CD4-positive, alpha-beta T cell treated with Interleukin-1 beta for 1 hour (primary cell): ENCODE data around the gene VPS26A.

Experiments used
- DNase-seq, 2 donors: peaks; one replicate each; pipeline ENCODE4 v3.0.0-alpha.2; 2020 to 2022

Gene VPS26A

GRCh38 chr10:69179089-69179742, 55.2 kb downstream of the VPS26A start:
- peak in 1 of 2 donors; percentile 50 for DNase-seq

- DNase-seq: peak; percentile 91 to 92
Observed at GRCh38 chr10:69179743-69180524, 56.0 kb downstream of the VPS26A start, which contains the start of gene SUPV3L1. Gene SUPV3L1 (plus strand): TSS chr10:69180234. CDS start chr10:69180292, 58 bp downstream.

DNA sequence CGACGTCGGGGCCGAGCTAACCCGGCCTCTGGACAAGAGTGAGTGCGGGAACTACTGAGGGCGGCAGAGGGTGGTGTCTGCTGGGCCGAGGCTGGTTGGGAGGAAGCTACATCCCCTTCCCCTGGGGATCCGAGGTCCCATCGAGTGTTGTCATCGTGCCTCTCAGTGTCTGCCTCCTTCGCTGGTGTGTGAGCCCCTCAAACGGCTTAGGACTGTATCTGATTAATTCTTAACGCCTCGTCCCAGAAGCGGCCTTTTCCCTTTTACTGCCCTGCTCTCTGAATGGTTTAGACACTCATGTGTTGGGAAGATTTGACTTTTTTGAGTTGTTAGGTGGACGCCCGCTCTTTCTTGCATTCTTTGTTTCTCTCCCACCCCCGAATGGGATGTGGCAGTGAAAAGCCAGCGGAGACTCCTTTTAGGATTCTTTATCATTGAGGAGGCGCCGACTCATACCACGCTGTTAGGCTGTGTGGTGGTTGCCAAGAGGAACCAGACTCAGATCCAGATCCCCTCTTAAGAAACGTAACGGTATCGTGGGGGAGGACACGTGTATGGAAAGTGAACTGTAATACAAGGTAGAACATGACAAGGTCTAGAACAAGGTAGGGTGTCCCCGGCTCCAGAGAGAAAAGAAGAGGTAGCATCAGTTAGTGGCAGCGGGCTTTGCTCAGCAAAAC, 56.7 kb downstream of the VPS26A start:
- peak; percentile 6 to 22 for DNase-seq

- no peak for DNase-seq
Observed at GRCh38 chr10:69181433-69181832, 57.5 kb downstream of the VPS26A start.

DNA sequence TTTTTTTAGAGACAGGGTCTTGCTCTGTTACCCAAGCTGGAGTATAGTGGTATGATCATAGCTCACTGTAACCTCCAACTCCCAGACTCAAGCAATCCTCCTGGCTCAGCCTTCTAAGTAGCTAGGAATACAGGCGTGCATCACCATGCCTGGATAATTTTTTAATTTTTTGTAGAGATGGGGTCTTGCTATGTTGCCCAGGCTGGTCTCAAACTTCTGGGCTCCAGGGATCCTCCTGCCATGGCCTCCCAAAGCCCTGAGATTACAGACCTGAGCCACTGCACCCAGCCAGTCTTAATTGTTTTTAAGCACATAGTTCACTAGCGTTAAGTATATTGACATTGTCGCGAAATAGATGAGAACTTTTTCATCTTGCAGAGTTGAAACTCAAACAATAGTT, 58.0 kb downstream of the VPS26A start:
- no peak for DNase-seq

GRCh38 chr10:69186524-69186923, 62.5 kb downstream of the VPS26A start:
- no peak for DNase-seq

- DNase-seq: no peak
Observed at GRCh38 chr10:69201045-69201444, 77.1 kb downstream of the VPS26A start.

DNA sequence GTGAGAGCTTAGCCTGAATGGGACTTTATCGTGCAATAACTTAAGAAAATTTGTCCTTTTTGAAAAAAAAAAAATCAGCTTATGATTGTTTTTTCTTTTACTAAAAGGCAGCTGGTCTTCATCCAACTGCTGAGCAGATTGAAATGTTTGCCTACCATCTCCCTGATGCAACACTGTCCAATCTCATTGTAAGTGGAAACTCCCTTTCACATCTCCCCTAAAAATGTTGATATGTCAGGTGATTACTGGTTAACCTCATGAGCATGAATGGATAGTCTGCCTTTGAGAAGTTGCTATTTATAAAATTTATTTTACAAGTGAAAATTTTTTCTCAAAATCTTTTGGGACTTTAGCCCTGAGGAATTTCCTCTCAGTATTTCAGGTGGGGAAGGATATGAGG, 78.4 kb downstream of the VPS26A start:
- peak in 1 of 2 donors; percentile 38 for DNase-seq

DNA sequence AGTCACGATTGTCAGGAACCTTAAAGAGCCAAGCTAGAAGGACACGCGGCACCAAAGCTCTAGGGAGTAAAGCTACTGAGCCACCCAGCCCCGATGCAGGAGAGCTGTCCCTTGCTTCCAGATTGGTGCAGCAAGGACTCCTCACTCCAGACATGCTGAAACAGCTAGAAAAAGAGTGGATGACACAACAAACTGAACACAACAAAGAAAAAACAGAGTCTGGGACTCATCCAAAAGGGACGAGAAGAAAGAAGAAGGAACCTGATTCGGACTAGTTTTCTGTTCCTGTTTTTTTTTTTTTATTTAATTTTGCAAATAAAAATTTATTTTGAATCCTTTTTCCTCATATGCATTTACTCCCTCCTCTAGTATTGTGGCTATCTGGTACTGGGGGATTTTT, 84.8 kb downstream of the VPS26A start:
- no peak for DNase-seq

DNA sequence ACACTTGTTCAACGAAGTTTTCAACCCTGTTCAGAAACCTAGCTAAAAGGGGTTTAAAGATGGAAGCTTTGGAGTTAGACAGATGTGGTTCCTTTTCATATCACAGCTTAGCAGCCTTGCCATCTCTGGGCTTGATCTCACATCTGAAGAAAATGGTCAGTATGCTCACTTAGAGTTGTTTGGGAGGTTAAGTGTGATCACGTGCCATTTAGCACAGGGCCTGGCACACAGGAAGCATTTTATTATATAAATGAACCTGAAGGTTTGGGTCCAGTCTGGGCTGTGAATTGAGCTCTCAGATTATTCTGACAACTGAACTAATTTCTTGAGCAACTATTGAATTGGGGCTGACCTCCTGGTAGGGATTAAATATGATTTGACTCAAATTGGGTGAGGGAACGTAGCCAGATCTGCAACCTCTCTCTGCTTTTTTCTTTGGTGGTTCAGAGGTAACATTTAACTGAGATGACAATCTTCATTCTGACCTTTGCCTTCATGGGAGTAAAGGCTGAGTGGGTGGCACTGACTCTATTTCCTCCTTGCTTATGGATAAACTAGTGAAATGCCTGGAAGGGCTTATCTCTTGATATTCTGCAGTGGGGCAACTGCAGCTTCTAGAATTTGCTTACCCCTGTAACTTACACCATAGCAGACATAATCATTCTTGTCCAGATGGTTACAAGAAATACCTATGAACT, 86.0 kb downstream of the VPS26A start:
- no peak for DNase-seq

- no peak for DNase-seq
Observed at GRCh38 chr10:69211104-69211503, 87.1 kb downstream of the VPS26A start.

DNA sequence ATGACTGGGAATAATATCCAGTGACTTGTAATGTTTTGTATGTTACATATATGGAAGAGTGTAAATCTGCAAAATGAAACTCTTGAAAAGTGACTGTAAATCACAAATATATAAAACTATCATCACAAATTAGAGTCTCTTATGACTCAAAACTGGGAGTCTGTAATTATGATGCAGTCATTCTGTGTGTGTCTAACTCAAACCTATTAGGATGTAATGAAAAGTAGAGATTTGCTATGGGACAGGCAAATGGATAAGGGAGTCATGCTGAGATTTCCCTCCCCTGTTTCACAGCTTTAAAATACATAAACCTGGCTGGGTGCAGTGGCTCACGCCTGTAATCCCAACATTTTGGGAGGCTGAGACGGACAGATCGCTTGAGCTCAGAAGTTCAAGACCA, 87.5 kb downstream of the VPS26A start:
- DNase-seq: no peak

- DNase-seq: no peak
Observed at GRCh38 chr10:69213591-69214311, 89.8 kb downstream of the VPS26A start.

GRCh38 chr10:69214666-69215131, 90.7 kb downstream of the VPS26A start:
- no peak for DNase-seq

DNA sequence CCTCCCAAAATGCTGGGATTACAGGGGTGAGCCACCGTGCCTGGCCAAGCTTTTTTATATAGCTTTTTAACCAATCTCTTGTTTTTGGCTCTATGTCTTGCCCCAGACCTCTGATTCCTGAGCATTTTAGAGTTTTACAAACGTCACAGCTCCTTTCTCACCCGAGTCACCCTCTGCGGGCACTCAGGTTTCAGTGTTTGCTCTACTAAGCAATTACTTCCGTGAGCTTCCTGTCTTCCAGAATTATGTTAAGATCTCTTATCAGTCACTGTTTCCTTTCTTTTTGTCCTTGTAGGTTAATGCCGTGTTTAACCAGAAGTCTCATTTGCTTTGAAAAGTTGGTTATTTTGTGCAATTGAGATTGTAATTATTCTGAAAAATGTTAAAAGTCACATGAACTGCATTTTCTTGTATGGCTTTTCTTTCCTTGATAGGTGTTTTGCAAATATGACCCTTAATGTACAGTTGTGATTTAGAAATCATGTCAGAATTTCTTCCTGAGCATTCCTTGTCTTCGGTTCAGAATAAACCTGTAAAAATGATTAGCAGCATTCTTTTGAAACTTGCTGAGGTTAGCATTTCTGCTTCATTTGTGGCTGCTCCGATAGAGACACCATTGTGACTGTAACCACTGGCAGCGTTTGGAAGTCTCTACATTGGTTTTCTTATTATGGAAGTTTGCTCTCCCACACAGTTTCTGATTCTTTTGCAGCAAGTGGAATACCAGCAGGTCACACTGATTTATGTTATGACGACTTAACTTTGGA, 91.6 kb downstream of the VPS26A start:
- peak in 1 of 2 donors; percentile 22 for DNase-seq

DNA sequence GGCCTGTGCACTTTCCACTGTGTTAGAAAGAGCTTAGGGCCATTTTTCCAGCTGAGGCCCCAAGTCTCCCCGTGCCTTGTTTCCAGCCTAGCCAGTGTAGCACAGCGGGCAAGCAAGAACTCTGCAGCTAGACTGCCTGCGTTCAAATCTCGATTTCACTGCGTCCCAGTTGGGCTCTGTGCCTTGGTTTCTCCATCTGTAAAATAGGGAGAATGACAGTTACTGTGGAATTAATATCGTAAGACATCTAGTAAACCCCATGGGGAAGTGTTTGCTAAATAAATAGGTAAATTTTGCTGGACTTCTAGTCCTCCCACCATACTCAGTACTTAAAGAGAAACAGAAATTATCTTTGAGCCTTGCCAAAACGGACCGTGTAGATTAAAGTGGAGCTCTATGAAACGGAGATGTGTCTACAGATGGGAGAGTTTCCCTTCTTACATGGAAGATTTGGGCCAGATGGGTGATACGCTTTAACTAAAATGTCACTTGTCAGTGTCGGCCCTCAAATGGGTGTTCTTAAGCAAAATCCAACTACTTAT, 92.7 kb downstream of the VPS26A start:
- DNase-seq: no peak

- DNase-seq: no peak
Observed at GRCh38 chr10:69217119-69217754, 93.3 kb downstream of the VPS26A start.

DNA sequence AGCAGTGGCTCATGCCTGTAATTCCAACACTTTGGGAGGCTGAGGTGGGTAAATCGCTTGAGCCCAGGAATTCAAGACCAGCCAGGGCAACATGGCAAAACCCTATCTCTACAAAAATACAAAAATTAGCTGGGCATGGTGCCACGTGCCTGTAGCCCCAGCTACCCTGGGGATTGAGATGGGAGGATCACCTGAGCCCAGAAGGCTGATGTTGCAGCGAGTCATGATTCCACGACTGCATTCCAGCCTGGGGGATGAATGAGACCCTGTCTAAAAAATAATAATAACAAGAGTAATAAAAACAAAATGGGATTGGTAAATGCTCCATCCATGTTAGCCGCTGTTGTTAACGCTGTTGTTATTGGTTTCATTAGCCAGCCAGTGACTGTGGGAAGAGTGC, 94.9 kb downstream of the VPS26A start:
- no peak for DNase-seq

GRCh38 chr10:69220041-69220451, 96.1 kb downstream of the VPS26A start, which contains the start of gene HKDC1:
Gene HKDC1 (plus strand): TSS chr10:69220332. CDS start chr10:69220436, 104 bp downstream.
- DNase-seq: no peak

- no peak for DNase-seq
Observed at GRCh38 chr10:69220507-69220906, 96.5 kb downstream of the VPS26A start.
